Neuron (in vitro differentiated cells): Measurements from ENCODE around the gene PCDHB8.
A peak's percentile ranks its signal among the peaks of the same experiment; 100 is the strongest.
"Not testable (repeated sequence)": the region's sequence is repeated elsewhere in the genome, so short reads cannot be mapped to it uniquely, and the experiment has no call there.

Experiments used
- H2AFZ ChIP-seq: one replicate; pipeline ENCODE4 v1.6.1; 2013; ENCODE audit warnings: low read depth, mild to moderate bottlenecking, inconsistent platforms, low read length, moderate library complexity
- H3K27me3 ChIP-seq: one replicate; pipeline ENCODE4 v1.6.1; 2013; ENCODE audit warnings: low read length; ENCODE audit not compliant: insufficient read depth
- H3K36me3 ChIP-seq: one replicate; pipeline ENCODE4 v1.6.1; 2013; ENCODE audit warnings: low read length; ENCODE audit not compliant: insufficient read depth
- H3K4me1 ChIP-seq: one replicate; pipeline ENCODE4 v1.6.1; 2013; ENCODE audit warnings: low read length; ENCODE audit not compliant: insufficient read depth
- H3K4me3 ChIP-seq: 2 replicates; pipeline ENCODE4 v1.5.1; 2013; ENCODE audit warnings: mild to moderate bottlenecking, low read length, moderate library complexity
- H3K9me3 ChIP-seq: one replicate; pipeline ENCODE4 v1.6.1; 2013; ENCODE audit warnings: low read length

The PCDHB8 gene

GRCh38 chr5:141172381-141173204 lies 5.0 kb upstream of the PCDHB8 start, which contains the start of gene PCDHB7:
Gene PCDHB7 (plus strand): TSS chr5:141172644. CDS start chr5:141172836, 192 bp downstream.
- Histone ChIP-seq H3K27me3 (no peaks in the 10 kb centered on the region), H3K36me3 (no peaks in the 10 kb centered on the region), H3K4me1 (no peaks in the 10 kb centered on the region), H3K9me3 (peaks cover 11% of the 10 kb centered on the region), H3K4me3 (no peak within 1 kb of the TSS), H2AFZ (no peak within 1 kb of the TSS)

DNA sequence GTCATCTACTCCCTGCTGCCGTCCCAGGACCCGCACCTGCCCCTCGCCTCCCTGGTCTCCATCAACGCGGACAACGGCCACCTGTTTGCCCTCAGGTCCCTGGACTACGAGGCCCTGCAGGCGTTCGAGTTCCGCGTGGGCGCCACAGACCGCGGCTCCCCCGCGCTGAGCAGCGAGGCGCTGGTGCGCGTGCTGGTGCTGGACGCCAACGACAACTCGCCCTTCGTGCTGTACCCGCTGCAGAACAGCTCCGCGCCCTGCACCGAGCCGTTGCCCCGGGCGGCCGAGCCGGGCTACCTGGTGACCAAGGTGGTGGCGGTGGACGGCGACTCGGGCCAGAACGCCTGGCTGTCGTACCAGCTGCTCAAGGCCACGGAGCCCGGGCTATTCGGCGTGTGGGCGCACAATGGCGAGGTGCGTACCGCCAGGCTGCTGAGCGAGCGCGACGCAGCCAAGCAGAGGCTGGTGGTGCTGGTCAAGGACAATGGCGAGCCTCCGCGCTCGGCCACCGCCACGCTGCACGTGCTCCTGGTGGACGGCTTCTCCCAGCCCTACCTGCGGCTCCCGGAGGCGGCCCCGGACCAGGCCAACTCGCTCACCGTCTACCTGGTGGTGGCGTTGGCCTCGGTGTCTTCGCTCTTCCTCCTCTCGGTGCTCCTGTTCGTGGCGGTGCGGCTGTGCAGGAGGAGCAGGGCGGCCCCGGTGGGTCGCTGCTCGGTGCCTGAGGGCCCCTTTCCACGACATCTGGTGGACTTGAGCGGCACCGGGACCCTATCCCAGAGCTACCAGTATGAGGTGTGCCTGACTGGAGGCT lies 3.1 kb upstream of the PCDHB8 start:
- not testable (repeated sequence) for H3K4me1 ChIP-seq, H3K27me3 ChIP-seq, H2AFZ ChIP-seq, H3K4me3 ChIP-seq, H3K36me3 ChIP-seq
- H3K9me3 ChIP-seq = peaks cover 14% of the 10 kb centered on the region

- H2AFZ ChIP-seq = no peak overlapping the region
- H3K27me3 ChIP-seq = no peaks in the 10 kb centered on the region
- H3K36me3 ChIP-seq = no peaks in the 10 kb centered on the region
Measured at GRCh38 chr5:141175933-141176332, 1.7 kb upstream of the PCDHB8 start.

DNA sequence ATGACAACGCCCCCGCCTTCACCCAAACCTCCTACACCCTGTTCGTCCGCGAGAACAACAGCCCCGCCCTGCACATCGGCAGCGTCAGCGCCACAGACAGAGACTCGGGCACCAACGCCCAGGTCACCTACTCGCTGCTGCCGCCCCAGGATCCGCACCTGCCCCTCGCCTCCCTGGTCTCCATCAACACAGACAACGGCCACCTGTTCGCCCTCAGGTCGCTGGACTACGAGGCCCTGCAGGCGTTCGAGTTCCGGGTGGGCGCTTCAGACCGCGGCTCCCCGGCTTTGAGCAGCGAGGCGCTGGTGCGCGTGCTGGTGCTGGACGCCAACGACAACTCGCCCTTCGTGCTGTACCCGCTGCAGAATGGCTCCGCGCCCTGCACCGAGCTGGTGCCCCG lies 1.8 kb downstream of the PCDHB8 start:
- H3K4me3 ChIP-seq, H3K36me3 ChIP-seq, H3K9me3 ChIP-seq, H3K4me1 ChIP-seq, H2AFZ ChIP-seq, H3K27me3 ChIP-seq: not testable (repeated sequence)

More at GRCh38 chr5:141175933-141176332, 1.7 kb upstream of the PCDHB8 start:
- H3K9me3 ChIP-seq = peaks cover 14% of the 10 kb centered on the region
- H3K4me3 ChIP-seq = no peak overlapping the region
- no peaks in the 10 kb centered on the region for H3K4me1 ChIP-seq

DNA sequence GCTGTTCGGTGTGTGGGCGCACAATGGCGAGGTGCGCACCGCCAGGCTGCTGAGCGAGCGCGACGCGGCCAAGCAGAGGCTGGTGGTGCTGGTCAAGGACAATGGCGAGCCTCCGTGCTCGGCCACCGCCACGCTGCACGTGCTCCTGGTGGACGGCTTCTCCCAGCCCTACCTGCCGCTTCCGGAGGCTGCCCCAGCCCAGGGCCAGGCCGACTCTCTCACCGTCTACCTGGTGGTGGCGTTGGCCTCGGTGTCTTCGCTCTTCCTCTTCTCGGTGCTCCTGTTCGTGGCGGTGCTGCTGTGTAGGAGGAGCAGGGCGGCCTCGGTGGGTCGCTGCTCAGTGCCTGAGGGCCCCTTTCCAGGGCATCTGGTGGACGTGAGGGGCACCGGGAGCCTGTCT lies 2.3 kb downstream of the PCDHB8 start:
- H3K4me3 ChIP-seq, H3K4me1 ChIP-seq, H3K36me3 ChIP-seq, H3K27me3 ChIP-seq, H2AFZ ChIP-seq: not testable (repeated sequence)
- H3K9me3 ChIP-seq = peaks cover 12% of the 10 kb centered on the region

DNA sequence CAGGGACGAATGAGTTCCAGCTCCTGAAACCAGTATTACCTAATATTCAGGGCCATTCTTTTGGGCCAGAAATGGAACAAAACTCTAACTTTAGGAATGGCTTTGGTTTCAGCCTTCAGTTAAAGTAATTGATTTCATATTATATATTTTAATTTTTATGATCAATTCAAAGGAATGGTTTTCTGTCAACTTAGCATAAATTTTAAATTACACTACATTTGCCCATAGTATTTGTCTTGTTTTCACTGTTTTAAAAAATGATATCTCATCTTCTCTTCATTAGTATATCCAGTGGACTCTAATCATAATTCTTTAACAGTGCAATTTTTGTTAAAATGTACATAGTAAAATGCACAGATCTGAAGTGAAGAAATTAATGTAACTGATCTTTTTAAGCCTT lies 2.7 kb downstream of the PCDHB8 start:
- H2AFZ ChIP-seq = no peak overlapping the region
- H3K4me3 ChIP-seq = no peak overlapping the region
- H3K9me3 ChIP-seq = peaks cover 12% of the 10 kb centered on the region
- H3K4me1 ChIP-seq = no peaks in the 10 kb centered on the region
- no peaks in the 10 kb centered on the region for H3K36me3 ChIP-seq
- no peaks in the 10 kb centered on the region for H3K27me3 ChIP-seq

DNA sequence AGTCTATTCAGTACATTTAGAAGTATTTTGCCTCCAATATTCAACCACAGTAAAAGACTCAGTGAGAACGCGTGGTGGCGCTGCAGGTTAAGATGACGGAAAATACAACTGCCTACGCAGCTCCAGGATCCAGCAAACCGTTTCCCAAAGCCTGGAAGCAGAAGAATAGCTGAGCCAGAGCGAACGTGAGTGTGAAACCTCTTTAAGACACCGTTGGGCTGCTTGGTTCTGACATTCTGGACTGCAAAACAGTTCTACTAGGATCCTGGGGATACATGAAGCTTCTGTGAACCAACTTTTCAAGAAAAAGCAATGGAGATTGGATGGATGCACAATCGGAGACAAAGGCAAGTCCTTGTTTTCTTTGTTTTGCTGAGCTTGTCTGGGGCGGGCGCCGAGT lies 4.7 kb downstream of the PCDHB8 start, which contains the start of gene PCDHB16:
Gene PCDHB16, plus strand, starts transcription at position 140 of the 400 bp plus-strand sequence. Its CDS starts 173 bp downstream, at position 313.
- H3K27me3 ChIP-seq = no peaks in the 10 kb centered on the region
- peak within 1 kb of the TSS; percentile 44 for H3K4me3 ChIP-seq
- no peaks in the 10 kb centered on the region for H3K36me3 ChIP-seq
- peaks cover 13% of the 10 kb centered on the region for H3K9me3 ChIP-seq
- no peak within 1 kb of the TSS for H2AFZ ChIP-seq
- H3K4me1 ChIP-seq = no peaks in the 10 kb centered on the region

GRCh38 chr5:141184117-141184855 lies 6.7 kb downstream of the PCDHB8 start:
- H3K9me3 ChIP-seq = peaks cover 14% of the 10 kb centered on the region
- not testable (repeated sequence) for H3K27me3 ChIP-seq, H2AFZ ChIP-seq, H3K4me1 ChIP-seq, H3K4me3 ChIP-seq, H3K36me3 ChIP-seq

- Histone ChIP-seq H2AFZ (no peak within 1 kb of the TSS), H3K27me3 (no peaks in the 10 kb centered on the region), H3K4me1 (no peaks in the 10 kb centered on the region), H3K9me3 (peaks cover 17% of the 10 kb centered on the region), H3K36me3 (no peaks in the 10 kb centered on the region), H3K4me3 (peak within 1 kb of the TSS; percentile 34)
Measured at GRCh38 chr5:141186897-141187512, 9.4 kb downstream of the PCDHB8 start, which contains the start of gene PCDHB9. Gene PCDHB9 (plus strand): TSS chr5:141187161. CDS start chr5:141187319, 158 bp downstream.

- not testable (repeated sequence) for H3K36me3 ChIP-seq, H2AFZ ChIP-seq, H3K4me3 ChIP-seq, H3K4me1 ChIP-seq, H3K27me3 ChIP-seq
- peaks cover 18% of the 10 kb centered on the region for H3K9me3 ChIP-seq
Measured at GRCh38 chr5:141188682-141189081, 11.1 kb downstream of the PCDHB8 start.

GRCh38 chr5:141189131-141189530 lies 11.5 kb downstream of the PCDHB8 start:
- not testable (repeated sequence) for H3K27me3 ChIP-seq, H2AFZ ChIP-seq, H3K4me3 ChIP-seq, H3K36me3 ChIP-seq, H3K4me1 ChIP-seq
- peaks cover 18% of the 10 kb centered on the region for H3K9me3 ChIP-seq

GRCh38 chr5:141192110-141192725 lies 14.6 kb downstream of the PCDHB8 start, which contains the start of gene PCDHB10:
Gene PCDHB10 (plus strand): TSS chr5:141192353. CDS start chr5:141192553, 200 bp downstream.
- peak within 1 kb of the TSS; percentile 44 for H3K4me3 ChIP-seq
- H3K36me3 ChIP-seq = no peaks in the 10 kb centered on the region
- H3K4me1 ChIP-seq = no peaks in the 10 kb centered on the region
- peak within 1 kb of the TSS; percentile 5 for H2AFZ ChIP-seq
- no peaks in the 10 kb centered on the region for H3K27me3 ChIP-seq
- peaks cover 13% of the 10 kb centered on the region for H3K9me3 ChIP-seq
